ENCODE data around the gene SH3PXD2A.

GRCh38 chr10:103869336-103869735 is 14.0 kb upstream of the SH3PXD2A start:
- TF ChIP-seq, protein P1, sequence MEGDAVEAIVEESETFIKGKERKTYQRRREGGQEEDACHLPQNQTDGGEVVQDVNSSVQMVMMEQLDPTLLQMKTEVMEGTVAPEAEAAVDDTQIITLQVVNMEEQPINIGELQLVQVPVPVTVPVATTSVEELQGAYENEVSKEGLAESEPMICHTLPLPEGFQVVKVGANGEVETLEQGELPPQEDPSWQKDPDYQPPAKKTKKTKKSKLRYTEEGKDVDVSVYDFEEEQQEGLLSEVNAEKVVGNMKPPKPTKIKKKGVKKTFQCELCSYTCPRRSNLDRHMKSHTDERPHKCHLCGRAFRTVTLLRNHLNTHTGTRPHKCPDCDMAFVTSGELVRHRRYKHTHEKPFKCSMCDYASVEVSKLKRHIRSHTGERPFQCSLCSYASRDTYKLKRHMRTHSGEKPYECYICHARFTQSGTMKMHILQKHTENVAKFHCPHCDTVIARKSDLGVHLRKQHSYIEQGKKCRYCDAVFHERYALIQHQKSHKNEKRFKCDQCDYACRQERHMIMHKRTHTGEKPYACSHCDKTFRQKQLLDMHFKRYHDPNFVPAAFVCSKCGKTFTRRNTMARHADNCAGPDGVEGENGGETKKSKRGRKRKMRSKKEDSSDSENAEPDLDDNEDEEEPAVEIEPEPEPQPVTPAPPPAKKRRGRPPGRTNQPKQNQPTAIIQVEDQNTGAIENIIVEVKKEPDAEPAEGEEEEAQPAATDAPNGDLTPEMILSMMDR (IDR thresholded peaks at IDR 0.05): no peak
- no peak for TF ChIP-seq POLR2A (IDR thresholded peaks at IDR 0.05)
